LNCaP clone FGC (cell line): Measurements from ENCODE around the gene VAT1L.

Experiments used
- DNase-seq: peaks from one replicate; pipeline ENCODE4 v3.0.0-alpha.2; 2011; ENCODE audit warnings: low read depth
- H3K4me3 ChIP-seq: 2 replicates; pipeline ENCODE4 v1.5.1; 2011; ENCODE audit warnings: mild to moderate bottlenecking, low read depth, low read length, control low read depth
- TF ChIP-seq, protein P1 (sequence below): IDR thresholded peaks from 2 replicates; pipeline ENCODE4 v1.5.1; 2012; ENCODE audit warnings: mild to moderate bottlenecking; ENCODE audit not compliant: control insufficient read depth, insufficient read depth; ENCODE audit errors: extremely low read depth

VAT1L gene

DNA sequence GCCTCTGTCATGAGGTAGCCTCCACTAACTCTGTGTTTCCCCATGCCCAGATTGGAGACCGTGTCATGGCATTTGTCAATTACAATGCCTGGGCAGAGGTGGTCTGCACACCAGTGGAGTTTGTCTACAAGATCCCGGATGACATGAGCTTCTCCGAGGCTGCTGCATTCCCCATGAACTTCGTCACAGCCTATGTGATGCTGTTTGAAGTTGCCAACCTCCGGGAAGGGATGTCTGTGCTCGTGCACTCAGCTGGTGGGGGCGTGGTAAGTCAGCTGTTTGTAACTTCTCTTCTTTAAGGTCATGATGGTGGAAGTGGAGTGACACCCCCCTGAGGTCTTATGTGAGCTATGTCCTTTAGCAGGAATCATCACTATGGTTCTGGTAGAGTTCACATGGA is 36.8 kb downstream of the VAT1L start:
- DNase-seq, result no peak
- TF ChIP-seq, protein P1, sequence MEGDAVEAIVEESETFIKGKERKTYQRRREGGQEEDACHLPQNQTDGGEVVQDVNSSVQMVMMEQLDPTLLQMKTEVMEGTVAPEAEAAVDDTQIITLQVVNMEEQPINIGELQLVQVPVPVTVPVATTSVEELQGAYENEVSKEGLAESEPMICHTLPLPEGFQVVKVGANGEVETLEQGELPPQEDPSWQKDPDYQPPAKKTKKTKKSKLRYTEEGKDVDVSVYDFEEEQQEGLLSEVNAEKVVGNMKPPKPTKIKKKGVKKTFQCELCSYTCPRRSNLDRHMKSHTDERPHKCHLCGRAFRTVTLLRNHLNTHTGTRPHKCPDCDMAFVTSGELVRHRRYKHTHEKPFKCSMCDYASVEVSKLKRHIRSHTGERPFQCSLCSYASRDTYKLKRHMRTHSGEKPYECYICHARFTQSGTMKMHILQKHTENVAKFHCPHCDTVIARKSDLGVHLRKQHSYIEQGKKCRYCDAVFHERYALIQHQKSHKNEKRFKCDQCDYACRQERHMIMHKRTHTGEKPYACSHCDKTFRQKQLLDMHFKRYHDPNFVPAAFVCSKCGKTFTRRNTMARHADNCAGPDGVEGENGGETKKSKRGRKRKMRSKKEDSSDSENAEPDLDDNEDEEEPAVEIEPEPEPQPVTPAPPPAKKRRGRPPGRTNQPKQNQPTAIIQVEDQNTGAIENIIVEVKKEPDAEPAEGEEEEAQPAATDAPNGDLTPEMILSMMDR, result no peak
- H3K4me3 ChIP-seq, result no peak overlapping the region

- TF ChIP-seq, protein P1, result no peak
- no peak overlapping the region for H3K4me3 ChIP-seq
- no peak for DNase-seq
These were observed 38.7 kb downstream of the VAT1L start for GRCh38 chr16:77827032-77827431.

DNA sequence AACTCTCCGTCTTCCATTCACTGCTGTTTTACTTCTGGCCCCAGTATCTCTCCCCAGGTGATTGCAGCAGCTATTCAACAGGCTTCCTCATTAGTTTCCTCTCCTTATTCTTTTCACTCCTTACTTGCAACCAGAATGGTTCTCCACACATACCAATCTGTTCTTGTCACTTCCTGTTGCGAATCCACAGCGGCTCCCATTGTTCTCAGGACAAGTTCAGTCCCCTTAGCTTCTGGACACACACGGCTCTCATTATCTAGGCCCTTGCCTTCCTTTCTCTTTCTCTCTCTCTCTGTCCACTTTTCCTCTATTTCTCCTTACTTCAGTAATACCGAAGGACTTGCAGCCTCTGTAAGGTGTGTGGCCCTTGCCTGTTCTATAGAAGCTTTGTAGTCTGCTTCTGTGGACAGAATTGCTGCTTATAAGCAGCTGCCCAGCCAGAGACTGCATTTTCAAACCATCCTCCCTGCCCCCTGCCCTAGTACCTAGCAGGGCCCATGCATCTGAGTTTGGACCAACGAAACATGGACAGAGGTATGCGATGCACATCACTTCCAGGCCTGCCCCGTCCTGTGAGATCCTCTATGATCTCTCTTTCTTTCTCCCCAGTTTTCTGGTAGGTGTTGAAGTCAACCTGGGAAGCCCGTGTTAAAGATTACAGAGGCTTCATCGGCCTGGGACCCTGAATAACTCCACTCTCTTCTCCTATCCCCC is 45.7 kb downstream of the VAT1L start:
- TF ChIP-seq, protein P1, result no peak
- DNase-seq, result no peak
- H3K4me3 ChIP-seq, result no peak overlapping the region

- DNase-seq, result no peak
- TF ChIP-seq, protein P1, result no peak
- H3K4me3 ChIP-seq, result no peak overlapping the region
These were observed 46.5 kb downstream of the VAT1L start for GRCh38 chr16:77834635-77835540.

GRCh38 chr16:77836801-77837200 is 48.4 kb downstream of the VAT1L start:
- no peak for DNase-seq
- TF ChIP-seq, protein P1, result no peak
- H3K4me3 ChIP-seq, result no peak overlapping the region

GRCh38 chr16:77838597-77839255 is 50.4 kb downstream of the VAT1L start:
- no peak overlapping the region for H3K4me3 ChIP-seq
- TF ChIP-seq, protein P1, result no peak
- no peak for DNase-seq
